Measurements from ENCODE around the gene DOK3.

- TF ChIP-seq ISL1 (CRISPR knock-in tag; IDR thresholded peaks at IDR 0.05) (no peak), PATZ1 (CRISPR knock-in tag; IDR thresholded peaks at IDR 0.05; ENCODE audit: borderline replicate concordance) (no peak), PPARA (CRISPR knock-in tag; IDR thresholded peaks at IDR 0.05; ENCODE audit: borderline replicate concordance) (no peak)
These were observed 37.8 kb downstream of the DOK3 start for GRCh38 chr5:177471610-177472356.

Data from SK-N-SH treated with all-trans-retinoic acid at 6 μM for 48 hours (cell line).